GM19452 (cell line): Measurements from ENCODE around the gene YWHAG.
"Not testable (repeated sequence)": the region's sequence is repeated elsewhere in the genome, so short reads cannot be mapped to it uniquely, and the experiment has no call there.

Experiments used
- ATAC-seq: cut with Tn5 transposase; IDR thresholded peaks from one replicate; pipeline ENCODE4 v1.9.1; 2021; ENCODE audit not compliant: unreplicated experiment

YWHAG gene

GRCh38 chr7:76351372-76351771, 7.4 kb downstream of the YWHAG start:
- no peak for ATAC-seq

GRCh38 chr7:76349313-76349885, 9.4 kb downstream of the YWHAG start:
- ATAC-seq, result no peak

- no peak for ATAC-seq
Observed at GRCh38 chr7:76347710-76348109, 11.1 kb downstream of the YWHAG start.

GRCh38 chr7:76346778-76347177, 12.0 kb downstream of the YWHAG start:
- ATAC-seq, result no peak

GRCh38 chr7:76346097-76346496, 12.7 kb downstream of the YWHAG start:
- ATAC-seq, result no peak

GRCh38 chr7:76343931-76344321, 14.9 kb downstream of the YWHAG start:
- ATAC-seq, result no peak

GRCh38 chr7:76343294-76343930, 15.4 kb downstream of the YWHAG start:
- no peak for ATAC-seq

- no peak for ATAC-seq
Observed at GRCh38 chr7:76342222-76342621, 16.6 kb downstream of the YWHAG start.

GRCh38 chr7:76340617-76341131, 18.1 kb downstream of the YWHAG start:
- ATAC-seq, result no peak

GRCh38 chr7:76338298-76339084, 20.3 kb downstream of the YWHAG start:
- no peak for ATAC-seq

- no peak for ATAC-seq
Observed at GRCh38 chr7:76337147-76337546, 21.6 kb downstream of the YWHAG start.

- ATAC-seq, result no peak
Observed at GRCh38 chr7:76336094-76336493, 22.7 kb downstream of the YWHAG start.

GRCh38 chr7:76335417-76335816, 23.4 kb downstream of the YWHAG start:
- not testable (repeated sequence) for ATAC-seq

GRCh38 chr7:76334320-76334967, 24.3 kb downstream of the YWHAG start:
- ATAC-seq, result no peak

- no peak for ATAC-seq
Observed at GRCh38 chr7:76333511-76334101, 25.2 kb downstream of the YWHAG start.

- no peak for ATAC-seq
Observed at GRCh38 chr7:76332078-76332477, 26.7 kb downstream of the YWHAG start.

GRCh38 chr7:76330673-76331072, 28.1 kb downstream of the YWHAG start:
- ATAC-seq, result no peak

- no peak for ATAC-seq
Observed at GRCh38 chr7:76330261-76330660, 28.5 kb downstream of the YWHAG start.

GRCh38 chr7:76329479-76329878, 29.3 kb downstream of the YWHAG start:
- ATAC-seq, result no peak

GRCh38 chr7:76328389-76328788, 30.4 kb downstream of the YWHAG start:
- no peak for ATAC-seq

GRCh38 chr7:76327610-76328009, 31.2 kb downstream of the YWHAG start:
- ATAC-seq, result no peak
